ENCODE measurements around the gene MESD. TPM values are rescaled to one million over a fixed set of nuclear protein-coding genes. Genes with fewer than 3 reads are reported as not detected.

MESD gene
- total and polyA plus RNA-seq, 2 of the 4 experiments (the other 2 are of a cell fraction), result 10.0 to 14.0 TPM

DNA sequence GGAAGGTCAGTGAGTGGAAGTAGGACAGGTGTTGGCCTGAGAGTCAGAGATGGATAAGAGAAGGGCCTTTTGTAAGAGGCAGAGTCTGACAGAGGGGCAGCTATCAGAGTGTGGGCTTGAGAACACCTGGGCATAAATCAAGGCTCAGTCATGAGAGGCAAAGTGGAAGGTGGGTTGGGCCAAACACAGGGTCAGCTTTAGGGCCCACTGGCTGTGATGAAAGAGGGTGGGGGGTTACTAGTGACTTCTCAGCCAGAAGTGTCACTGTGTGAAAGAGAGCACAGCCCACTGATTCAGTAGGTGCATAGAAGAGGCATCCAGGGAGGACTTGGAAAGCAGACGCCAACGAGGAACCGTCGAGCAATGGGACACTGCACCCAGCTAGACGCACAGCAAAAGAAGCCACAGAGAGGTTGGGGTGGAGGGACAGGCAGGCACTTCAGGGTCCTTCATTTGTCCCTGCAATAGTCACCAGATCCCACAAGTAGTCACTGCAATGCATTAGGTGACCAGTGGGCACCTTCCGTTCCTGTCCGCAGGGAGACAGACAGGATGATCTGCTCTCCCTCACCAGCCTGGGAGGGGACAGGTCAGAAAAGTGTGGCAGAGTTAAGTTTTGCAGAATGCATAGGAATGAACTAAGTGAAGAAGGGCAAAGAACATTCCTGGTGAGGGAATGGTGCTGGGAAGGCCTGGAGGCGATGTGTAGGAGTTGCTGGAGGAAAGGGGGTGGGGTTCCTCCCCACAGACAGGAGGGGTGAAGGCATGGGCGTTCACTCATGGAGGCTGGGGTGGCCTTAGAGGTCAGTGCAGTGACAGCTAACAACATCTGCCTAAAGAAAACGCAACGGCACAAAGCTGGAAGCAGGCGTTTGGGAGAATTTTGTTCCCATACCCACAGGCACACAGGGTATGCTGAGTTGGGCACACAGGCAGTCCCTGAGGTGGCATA is 36.3 kb downstream of the MESD start:
- peak; percentile 35 for DNase-seq
- no peak overlapping the region for H3K4ac ChIP-seq (ENCODE audit: low read depth, low read length)
- H2BK5ac ChIP-seq (ENCODE audit: low read depth, low read length, poor library complexity, severe bottlenecking), result no peak overlapping the region
- H3K9ac ChIP-seq (ENCODE audit: low read depth, low read length), result no peak overlapping the region
- peak; percentile 2 for ATAC-seq (ENCODE audit: low read depth)
- peaks cover 0 to 5% of the 10 kb centered on the region in 2 experiments; a peak in 1 of 4 replicates for H3K79me1 ChIP-seq (ENCODE audit: low read depth in 1 of 2, low read length in 2 of 2)
- no peaks in the 10 kb centered on the region for H3K27me3 ChIP-seq (ENCODE audit: control insufficient read depth, insufficient read depth, low read length)
- peaks cover 9% of the 10 kb centered on the region for H3K4me1 ChIP-seq (ENCODE audit: control insufficient read depth, insufficient read depth, low read length)
- no peak overlapping the region for H2AK9ac ChIP-seq (replicated peaks; ENCODE audit: low read depth, low read length, poor library complexity)
- H3K4me2 ChIP-seq (ENCODE audit: low read depth, low read length), result no peak overlapping the region
- H4K5ac ChIP-seq (ENCODE audit: low read depth, low read length), result no peak overlapping the region
- no peak overlapping the region for H3K27ac ChIP-seq (ENCODE audit: insufficient read depth, low read length)
- no peak overlapping the region for H2BK20ac ChIP-seq (ENCODE audit: low read depth, low read length)
- BruUV-seq (replicated peaks), result no TSS peak
- H2AFZ ChIP-seq (replicated peaks; ENCODE audit: low read length, poor library complexity), result no peak overlapping the region
- ChIA-PET CTCF (interaction anchor here (1.4 kb wide), 1 partner anchor 17 kb away, joined by 3 read pairs; no protein-coding TSS in a partner anchor), POLR2A (ENCODE audit: unreplicated experiment) (no interaction called here)
- whole genome bisulfite sequencing, 2 experiments (ENCODE audit: extremely low coverage in 2 of 2, insufficient read length in 1 of 2), result 94% methylated on average over 3 of the region's 12 CpGs; no CpG with 5 or more reads in 1 of the 2 experiments
- H3K9me3 ChIP-seq (ENCODE audit: control insufficient read depth, insufficient read depth, low read length), result no peaks in the 10 kb centered on the region
- H3K56ac ChIP-seq (ENCODE audit: extremely low read depth, insufficient read depth, low read length), result no peak overlapping the region
- no peak overlapping the region for H3K14ac ChIP-seq (replicated peaks; ENCODE audit: low read depth, low read length)
- in situ Hi-C loops (cut with MboI; ENCODE audit: low sequenced_read_pairs) (no loop called here), intact Hi-C loops (cut with micrococcal nuclease) (no loop called here), dilution Hi-C loops (cut with HindIII; ENCODE audit: low sequenced_read_pairs, unreplicated experiment) (no loop called here)
- no peak overlapping the region for H3K4me3 ChIP-seq (ENCODE audit: insufficient read depth, low read depth, low read length)
- peaks cover 53% of the 10 kb centered on the region for H4K20me1 ChIP-seq (ENCODE audit: insufficient read depth, low read length)
- H3K36me3 ChIP-seq (ENCODE audit: control insufficient read depth, insufficient read depth, low read length), result peaks cover 35% of the 10 kb centered on the region
- no peak overlapping the region for H4K8ac ChIP-seq (ENCODE audit: low read depth in 2 of 2, low read length in 2 of 2)
- TF ChIP-seq USF2 (IDR thresholded peaks at IDR 0.05; ENCODE audit: low read depth, low read length), result no peak
- TF ChIP-seq POLR2A (IDR thresholded peaks at IDR 0.05; ENCODE audit: low read depth, low read length), result 0 out of 2 replicates have a peak, but pooled peaks have one; percentile 22
- no peak overlapping the region for H3K18ac ChIP-seq (ENCODE audit: low read depth, low read length)
- H3K23ac ChIP-seq (ENCODE audit: low read depth, low read length), result no peak overlapping the region
- H4K91ac ChIP-seq (ENCODE audit: insufficient read depth, low read depth, low read length), result no peak overlapping the region
- H2BK15ac ChIP-seq (ENCODE audit: low read depth, low read length), result no peak overlapping the region
- H2BK120ac ChIP-seq (ENCODE audit: low read depth, low read length), result no peak overlapping the region
- peaks cover 23% of the 10 kb centered on the region for H3K9me1 ChIP-seq (ENCODE audit: insufficient read depth, low read length)
- H2AK5ac ChIP-seq (ENCODE audit: low read depth, low read length), result no peak overlapping the region

Measured in IMR-90 (cell line).